Loucy (cell line): ENCODE measurements around the gene ETFBKMT.

Source experiments
- H2AFZ ChIP-seq: fragments of 200-600 bp; sonication (generic); 2 replicates; pipeline ENCODE4 v1.6.0; 2016; ENCODE audit warnings: antibody characterized with exemption, mild to moderate bottlenecking, low read length, moderate library complexity
- H3F3A ChIP-seq: fragments of 200-600 bp; 2 replicates; pipeline ENCODE4 v1.6.0; 2016; ENCODE audit warnings: antibody characterized with exemption, low read depth, mild to moderate bottlenecking
- H3K27me3 ChIP-seq: fragments of 200-600 bp; sonication (generic); 2 replicates; pipeline ENCODE4 v1.6.1; 2014; ENCODE audit warnings: low read length, mild to moderate bottlenecking; ENCODE audit not compliant: insufficient read depth, poor library complexity, severe bottlenecking
- H3K36me3 ChIP-seq: fragments of 200-600 bp; sonication (generic); 2 replicates; pipeline ENCODE4 v1.6.1; 2016; ENCODE audit warnings: low read length; ENCODE audit not compliant: insufficient read depth
- H3K4me1 ChIP-seq: fragments of 200-600 bp; sonication (generic); 2 replicates; pipeline ENCODE4 v1.5.1; 2014; ENCODE audit warnings: low read length, mild to moderate bottlenecking; ENCODE audit not compliant: insufficient read depth, poor library complexity, severe bottlenecking
- H3K4me2 ChIP-seq: fragments of 200-600 bp; sonication (generic); 2 replicates; pipeline ENCODE4 v1.6.0; 2014; ENCODE audit warnings: antibody characterized with exemption, low read length, low read depth, mild to moderate bottlenecking; ENCODE audit not compliant: poor library complexity, severe bottlenecking
- H3K4me3 ChIP-seq: fragments of 200-600 bp; sonication (generic); 2 replicates; pipeline ENCODE4 v1.5.1; 2014; ENCODE audit warnings: low read length, mild to moderate bottlenecking, mixed read lengths; ENCODE audit not compliant: poor library complexity, severe bottlenecking
- H3K79me2 ChIP-seq: fragments of 200-600 bp; sonication (generic); 2 replicates; pipeline ENCODE4 v1.6.1; 2014; ENCODE audit warnings: low read length; ENCODE audit not compliant: insufficient read depth
- H3K9ac ChIP-seq: fragments of 200-600 bp; sonication (generic); 2 replicates; pipeline ENCODE4 v1.6.0; 2014; ENCODE audit warnings: mild to moderate bottlenecking, low read depth, low read length, moderate library complexity; ENCODE audit not compliant: poor library complexity, severe bottlenecking
- H3K9me2 ChIP-seq: fragments of 200-600 bp; sonication (generic); replicated peaks from 2 replicates; pipeline ENCODE4 v1.6.1; 2016; ENCODE audit warnings: low read depth, low read length, mixed read lengths
- H3K9me3 ChIP-seq: fragments of 200-600 bp; sonication (generic); 2 replicates; pipeline ENCODE4 v1.6.1; 2014; ENCODE audit warnings: mild to moderate bottlenecking, antibody characterized with exemption, low read length, low read depth; ENCODE audit not compliant: insufficient read depth
- H4K20me1 ChIP-seq: fragments of 200-600 bp; sonication (generic); 2 replicates; pipeline ENCODE4 v1.6.0; 2014; ENCODE audit warnings: antibody characterized with exemption, low read length, mild to moderate bottlenecking; ENCODE audit not compliant: insufficient read depth, poor library complexity, severe bottlenecking
- CTCF ChIP-seq: fragments of 200-600 bp; sonication (generic); conservative IDR thresholded peaks from 2 replicates; pipeline ENCODE4 v1.5.1; 2014; ENCODE audit warnings: mild to moderate bottlenecking, antibody characterized with exemption, low read length
- EZH2phosphoT487 ChIP-seq: fragments of 200-600 bp; IDR thresholded peaks from 2 replicates; pipeline ENCODE4 v1.6.1; 2018; ENCODE audit warnings: antibody characterized with exemption, mild to moderate bottlenecking, moderate library complexity, borderline replicate concordance

ETFBKMT gene

GRCh38 chr12:31672521-31672920, 13.0 kb downstream of the ETFBKMT start:
- Histone ChIP-seq H3K4me1 (no peaks in the 10 kb centered on the region), H3K9me3 (peaks cover 10% of the 10 kb centered on the region; the same call in 1 of the 2 replicates), H3K4me3 (no peak overlapping the region), H3K9me2 (no peaks in the 10 kb centered on the region), H4K20me1 (no peaks in the 10 kb centered on the region), H3K4me2 (no peak overlapping the region), H3K79me2 (no peaks in the 10 kb centered on the region), H2AFZ (no peak overlapping the region), H3F3A (no peaks in the 10 kb centered on the region), H3K27me3 (no peaks in the 10 kb centered on the region), H3K9ac (no peak overlapping the region), H3K36me3 (no peaks in the 10 kb centered on the region)
- TF ChIP-seq EZH2phosphoT487 (no peak), CTCF (no peak)

- Histone ChIP-seq H4K20me1 (no peaks in the 10 kb centered on the region), H3K9me3 (peaks cover 9% of the 10 kb centered on the region; the same call in 1 of the 2 replicates), H3K4me1 (peaks cover 4% of the 10 kb centered on the region), H3K9ac (no peak overlapping the region), H3K4me3 (no peak overlapping the region), H3K27me3 (no peaks in the 10 kb centered on the region), H3K4me2 (no peak overlapping the region), H2AFZ (no peak overlapping the region), H3F3A (no peaks in the 10 kb centered on the region), H3K36me3 (no peaks in the 10 kb centered on the region), H3K9me2 (no peaks in the 10 kb centered on the region), H3K79me2 (no peaks in the 10 kb centered on the region)
- peak; percentile 83 for TF ChIP-seq CTCF
- no peak for TF ChIP-seq EZH2phosphoT487
Observed at GRCh38 chr12:31682136-31682962, 22.9 kb downstream of the ETFBKMT start.

- no peak overlapping the region for H3K4me3 ChIP-seq
- H3K27me3 ChIP-seq = no peaks in the 10 kb centered on the region
- no peak overlapping the region for H3K4me2 ChIP-seq
- peaks cover 4% of the 10 kb centered on the region for H3K4me1 ChIP-seq
- H3K9me2 ChIP-seq = no peaks in the 10 kb centered on the region
- H3K9ac ChIP-seq = no peak overlapping the region
- H3K79me2 ChIP-seq = no peaks in the 10 kb centered on the region
- no peaks in the 10 kb centered on the region for H3F3A ChIP-seq
- no peaks in the 10 kb centered on the region for H3K36me3 ChIP-seq
- TF ChIP-seq CTCF = no peak
- no peak for TF ChIP-seq EZH2phosphoT487
- H4K20me1 ChIP-seq = no peaks in the 10 kb centered on the region
- H2AFZ ChIP-seq = no peak overlapping the region
- peaks cover 9% of the 10 kb centered on the region; the same call in 1 of the 2 replicates for H3K9me3 ChIP-seq
Observed at GRCh38 chr12:31685801-31686200, 26.3 kb downstream of the ETFBKMT start.
